ENCODE data around the gene STARD13.

The STARD13 gene

GRCh38 chr13:33213797-33214196 is 71.8 kb downstream of the STARD13 start:
- Mint-ChIP-seq H3K27ac (no peak overlapping the region), H3K36me3 (no peaks in the 10 kb centered on the region), H3K4me1 (no peaks in the 10 kb centered on the region), H3K9me3 (no peaks in the 10 kb centered on the region), H3K27me3 (peaks cover 9% of the 10 kb centered on the region), H3K4me3 (no peak overlapping the region)
- ATAC-seq: no peak

GRCh38 chr13:33213024-33213768 is 72.4 kb downstream of the STARD13 start:
- ATAC-seq: no peak
- Mint-ChIP-seq H3K27me3 (peaks cover 14% of the 10 kb centered on the region), H3K4me3 (no peak overlapping the region), H3K27ac (no peak overlapping the region), H3K36me3 (no peaks in the 10 kb centered on the region), H3K9me3 (no peaks in the 10 kb centered on the region), H3K4me1 (no peaks in the 10 kb centered on the region)

GRCh38 chr13:33212396-33212795 is 73.2 kb downstream of the STARD13 start:
- no peak for ATAC-seq
- Mint-ChIP-seq H3K27me3 (peaks cover 22% of the 10 kb centered on the region), H3K4me1 (no peaks in the 10 kb centered on the region), H3K4me3 (no peak overlapping the region), H3K36me3 (no peaks in the 10 kb centered on the region), H3K27ac (no peak overlapping the region), H3K9me3 (no peaks in the 10 kb centered on the region)

- ATAC-seq: no peak
- Mint-ChIP-seq H3K27ac (no peak overlapping the region), H3K4me3 (no peak overlapping the region), H3K36me3 (no peaks in the 10 kb centered on the region), H3K4me1 (no peaks in the 10 kb centered on the region), H3K9me3 (no peaks in the 10 kb centered on the region), H3K27me3 (peaks cover 25% of the 10 kb centered on the region)
Observed at GRCh38 chr13:33210090-33210489, 75.5 kb downstream of the STARD13 start.

GRCh38 chr13:33208290-33209220 is 77.0 kb downstream of the STARD13 start:
- Mint-ChIP-seq H3K9me3 (no peaks in the 10 kb centered on the region), H3K27ac (no peak overlapping the region), H3K4me3 (no peak overlapping the region)

GRCh38 chr13:33207615-33207961 is 78.0 kb downstream of the STARD13 start:
- Mint-ChIP-seq H3K9me3 (peaks cover under 1% of the 10 kb centered on the region), H3K27me3 (peaks cover 19% of the 10 kb centered on the region), H3K4me3 (no peak overlapping the region), H3K4me1 (peaks cover 2% of the 10 kb centered on the region), H3K27ac (no peak overlapping the region), H3K36me3 (no peaks in the 10 kb centered on the region)
- ATAC-seq: no peak

More at GRCh38 chr13:33208290-33209220, 77.0 kb downstream of the STARD13 start:
- H3K27me3 Mint-ChIP-seq: peaks cover 24% of the 10 kb centered on the region
- H3K36me3 Mint-ChIP-seq: no peaks in the 10 kb centered on the region
- no peaks in the 10 kb centered on the region for H3K4me1 Mint-ChIP-seq
- no peak for ATAC-seq

DNA sequence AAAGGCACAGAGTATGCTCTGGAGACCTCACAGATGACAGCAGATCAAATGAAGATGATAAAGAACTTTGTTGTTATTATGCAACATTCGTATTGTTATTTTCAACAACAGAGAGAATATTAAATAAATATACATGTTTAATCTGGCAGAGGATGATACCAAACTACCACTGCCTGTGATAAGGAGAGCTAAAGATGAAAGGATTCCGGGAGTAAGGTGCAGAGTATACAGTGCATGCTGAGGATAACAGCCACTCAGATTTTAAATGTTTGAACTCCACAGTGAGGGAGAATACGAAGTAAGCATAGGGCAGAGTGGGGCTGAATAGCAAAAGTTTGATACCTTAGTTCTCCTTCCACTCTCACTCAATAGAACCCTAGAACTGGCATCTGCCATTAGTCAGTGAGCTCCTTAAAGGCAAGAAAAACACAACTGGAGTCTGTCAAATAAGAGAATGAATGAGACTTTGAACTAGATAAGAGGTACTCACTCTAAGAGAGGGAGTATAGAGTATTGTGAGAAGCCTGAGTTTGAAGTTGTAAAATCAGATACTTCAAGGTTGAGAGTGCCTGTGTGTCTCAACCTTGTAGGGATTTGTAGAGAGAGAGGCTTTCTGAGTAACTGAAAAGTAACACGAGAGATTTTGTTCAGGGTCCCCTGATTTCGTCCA is 78.5 kb downstream of the STARD13 start:
- peaks cover 4% of the 10 kb centered on the region for H3K9me3 Mint-ChIP-seq
- H3K27me3 Mint-ChIP-seq: peaks cover 24% of the 10 kb centered on the region
- no peak for ATAC-seq
- H3K4me1 Mint-ChIP-seq: peaks cover 7% of the 10 kb centered on the region
- H3K36me3 Mint-ChIP-seq: no peaks in the 10 kb centered on the region
- no peak overlapping the region for H3K27ac Mint-ChIP-seq
- H3K4me3 Mint-ChIP-seq: no peak overlapping the region

DNA sequence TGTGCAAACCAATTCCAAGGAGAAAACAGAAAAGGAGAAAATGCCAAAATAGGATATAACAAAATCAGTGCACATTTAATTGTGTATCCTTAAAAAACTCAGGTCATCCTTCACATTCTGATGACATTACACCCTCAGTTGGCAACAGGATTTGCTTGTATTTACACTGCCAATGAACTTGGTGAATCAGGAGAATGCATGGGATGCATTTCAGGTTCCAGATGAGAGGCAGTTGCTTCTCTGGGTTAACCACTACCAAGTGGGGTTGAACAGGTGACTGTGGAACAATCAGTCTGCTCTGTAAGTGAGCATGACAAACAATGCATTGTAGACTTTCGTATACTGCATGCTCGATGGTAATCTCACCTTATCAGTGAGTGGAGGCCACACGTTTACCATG is 79.1 kb downstream of the STARD13 start:
- no peak for ATAC-seq
- H3K36me3 Mint-ChIP-seq: no peaks in the 10 kb centered on the region
- no peak overlapping the region for H3K4me3 Mint-ChIP-seq
- peaks cover 26% of the 10 kb centered on the region for H3K27me3 Mint-ChIP-seq
- no peak overlapping the region for H3K27ac Mint-ChIP-seq
- H3K4me1 Mint-ChIP-seq: peaks cover 8% of the 10 kb centered on the region
- H3K9me3 Mint-ChIP-seq: peaks cover 4% of the 10 kb centered on the region

- Mint-ChIP-seq H3K4me1 (peaks cover 8% of the 10 kb centered on the region), H3K36me3 (no peaks in the 10 kb centered on the region), H3K4me3 (no peak overlapping the region), H3K27ac (no peak overlapping the region), H3K27me3 (peaks cover 26% of the 10 kb centered on the region), H3K9me3 (peaks cover 4% of the 10 kb centered on the region)
- no peak for ATAC-seq
Observed at GRCh38 chr13:33205804-33206221, 79.7 kb downstream of the STARD13 start.

- Mint-ChIP-seq H3K4me3 (no peak overlapping the region), H3K4me1 (peaks cover 8% of the 10 kb centered on the region), H3K27ac (no peak overlapping the region), H3K36me3 (no peaks in the 10 kb centered on the region), H3K27me3 (peaks cover 26% of the 10 kb centered on the region), H3K9me3 (peaks cover 4% of the 10 kb centered on the region)
- no peak for ATAC-seq
Observed at GRCh38 chr13:33205224-33205623, 80.3 kb downstream of the STARD13 start.

DNA sequence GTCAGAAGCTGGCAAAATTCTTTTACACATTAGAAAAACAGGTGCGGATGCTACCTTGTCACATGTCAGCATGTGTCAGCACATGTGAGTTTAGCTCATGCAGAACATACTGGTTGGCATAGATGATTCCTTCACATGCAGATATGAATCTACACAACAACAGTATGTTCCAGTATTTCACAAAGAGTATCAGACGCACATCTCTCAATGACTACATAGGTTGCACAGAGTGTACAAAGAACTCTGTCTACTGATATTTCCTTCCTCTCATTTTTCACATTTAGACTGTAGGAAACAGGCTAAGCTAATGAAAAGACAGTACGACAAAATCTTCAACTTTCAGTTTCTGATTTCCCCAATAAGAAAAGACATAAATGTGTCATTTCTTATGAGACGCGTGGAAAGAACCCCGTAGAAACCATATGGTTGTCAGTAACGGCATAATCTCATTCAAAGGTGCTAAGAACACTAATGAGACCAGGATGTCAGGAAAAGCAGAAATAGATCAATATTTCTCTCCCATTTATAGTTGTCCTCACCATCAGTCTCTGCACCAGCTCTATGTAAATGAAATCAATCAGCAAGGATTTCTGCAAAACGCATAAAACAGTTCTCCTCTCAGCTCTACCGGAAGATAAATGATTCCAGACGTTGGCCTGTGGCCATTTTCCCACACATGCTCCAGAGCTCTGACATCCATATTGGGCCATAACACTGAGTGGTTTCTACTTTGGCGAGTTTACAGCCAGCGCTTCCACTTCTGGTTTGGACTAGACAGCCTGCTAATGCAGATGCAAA is 81.2 kb downstream of the STARD13 start:
- Mint-ChIP-seq H3K27ac (no peak overlapping the region), H3K4me1 (peaks cover 8% of the 10 kb centered on the region), H3K36me3 (no peaks in the 10 kb centered on the region), H3K4me3 (no peak overlapping the region), H3K9me3 (peaks cover 4% of the 10 kb centered on the region), H3K27me3 (peaks cover 26% of the 10 kb centered on the region)
- ATAC-seq: no peak

DNA sequence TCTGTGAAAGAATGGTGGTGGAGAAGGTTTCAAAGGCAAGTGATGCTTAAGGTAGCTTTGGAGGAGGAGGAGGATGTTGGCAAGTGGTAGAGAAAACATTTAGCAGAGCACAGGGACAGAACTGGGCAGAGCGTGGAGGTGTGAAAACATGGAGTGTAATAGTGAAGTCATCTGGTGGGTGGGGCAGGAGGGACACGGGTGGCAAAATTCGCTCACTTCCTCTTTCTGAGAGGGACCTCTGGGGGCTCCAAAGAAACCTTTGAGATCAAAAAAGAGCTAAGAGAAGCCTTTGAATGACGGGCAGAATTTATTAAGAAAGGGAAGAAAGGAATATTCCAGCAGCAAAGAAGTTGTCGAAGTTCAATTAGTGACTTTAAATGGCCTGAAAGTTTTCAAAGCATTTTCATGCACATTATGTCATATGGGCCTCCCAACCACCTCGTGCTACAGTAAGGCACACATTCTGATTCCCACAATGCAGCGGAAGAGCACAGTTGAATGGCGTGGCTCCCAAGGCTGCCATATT is 82.8 kb downstream of the STARD13 start:
- H3K4me3 Mint-ChIP-seq: no peak overlapping the region
- peaks cover 30% of the 10 kb centered on the region for H3K27me3 Mint-ChIP-seq
- H3K27ac Mint-ChIP-seq: no peak overlapping the region
- H3K9me3 Mint-ChIP-seq: peaks cover 4% of the 10 kb centered on the region
- H3K36me3 Mint-ChIP-seq: no peaks in the 10 kb centered on the region
- ATAC-seq: no peak
- H3K4me1 Mint-ChIP-seq: peaks cover 8% of the 10 kb centered on the region

- no peak for ATAC-seq
- H3K27ac Mint-ChIP-seq: no peak overlapping the region
- H3K27me3 Mint-ChIP-seq: peaks cover 35% of the 10 kb centered on the region
- peaks cover 4% of the 10 kb centered on the region for H3K9me3 Mint-ChIP-seq
- no peak overlapping the region for H3K4me3 Mint-ChIP-seq
- peaks cover 8% of the 10 kb centered on the region for H3K4me1 Mint-ChIP-seq
- H3K36me3 Mint-ChIP-seq: no peaks in the 10 kb centered on the region
Observed at GRCh38 chr13:33201659-33202058, 83.9 kb downstream of the STARD13 start.

GRCh38 chr13:33199289-33199850 is 86.2 kb downstream of the STARD13 start:
- H3K4me3 Mint-ChIP-seq: no peak overlapping the region
- no peaks in the 10 kb centered on the region for H3K36me3 Mint-ChIP-seq
- peaks cover 4% of the 10 kb centered on the region for H3K9me3 Mint-ChIP-seq
- H3K4me1 Mint-ChIP-seq: peaks cover 18% of the 10 kb centered on the region
- ATAC-seq: no peak
- H3K27ac Mint-ChIP-seq: no peak overlapping the region
- H3K27me3 Mint-ChIP-seq: peaks cover 49% of the 10 kb centered on the region
